K562 (cell line): Measurements from ENCODE around the gene PLEKHF1. TPM values are rescaled to one million over a fixed set of nuclear protein-coding genes. Genes with fewer than 3 reads are reported as not detected.

Source experiments
- AFF1 ChIP-seq, 2 experiments: fragments of 450-650 bp; IDR thresholded peaks; 2 replicates each; pipeline ENCODE4 v1.6.1; 2018; ENCODE audit warnings: mild to moderate bottlenecking in 2 of 2, low read depth in 1 of 2; ENCODE audit not compliant: partially characterized antibody in 2 of 2
- ATF6 ChIP-seq: sonication (generic); formaldehyde crosslinking; IDR thresholded peaks from 2 replicates; pipeline ENCODE4 v1.4.0; 2020; ENCODE audit warnings: mild to moderate bottlenecking, missing genetic modification reagents
- CHD7 ChIP-seq: fragments of 200-600 bp; sonication (generic); IDR thresholded peaks from one replicate; pipeline ENCODE4 v1.6.1; 2012; ENCODE audit warnings: mild to moderate bottlenecking, low read depth, low read length, inconsistent platforms
- NR0B1 ChIP-seq: fragments of 450-650 bp; IDR thresholded peaks from one replicate; pipeline ENCODE4 v1.6.1; 2018; ENCODE audit warnings: mild to moderate bottlenecking, moderate library complexity; ENCODE audit not compliant: partially characterized antibody
- SP1 ChIP-seq: sonication (generic); formaldehyde crosslinking; IDR thresholded peaks from 2 replicates; pipeline ENCODE4 v1.8.1; 2022; ENCODE audit warnings: mild to moderate bottlenecking, missing genetic modification reagents
- ZFP1 ChIP-seq: fragments of 450-650 bp; formaldehyde crosslinking; IDR thresholded peaks from 2 replicates; pipeline ENCODE4 v1.4.0; 2020; ENCODE audit warnings: mild to moderate bottlenecking, mixed read lengths
- polyA plus RNA-seq, 8 experiments: library from polyadenylated mRNA; depleted of rRNA in 4 of 8; stranded (reverse) in 5 of 8; unstranded in 3 of 8; fragments of >200 nt; fragmentation: Nextera tagmentation in 2 of 8; fragmentation: Illumina TruSeq in 1 of 8; extraction: Ambion mirVana in 2 of 8; extraction: Trizol in 1 of 8; gene quantifications; 2 replicates each; pipeline versions ENCODE4 v1.2.1 to v1.2.3, GENCODE V29; 2011 to 2014; ENCODE audit warnings: inconsistent platforms in 1 of 8, missing spikeins in 1 of 8
- total RNA-seq, 7 experiments: library from RNA; depleted of rRNA in 6 of 7; stranded (reverse); fragments of >200 nt in 6 of 7; fragmentation: Illumina TruSeq in 2 of 7; extraction: Trizol in 2 of 7; gene quantifications; 2 replicates each; pipeline versions ENCODE4 v1.2.1 to v1.2.3, GENCODE V29; 2011 to 2021; ENCODE audit warnings: low replicate concordance in 1 of 7

Gene PLEKHF1
- total and polyA plus RNA-seq, 9 of the 15 experiments (the other 6 are each of a cell fraction or from before 2014, with no cell fraction given): 0.07 to 13.4 (median 3.9) TPM; not detected in 1

GRCh38 chr19:29687897-29688728, 22.9 kb downstream of the PLEKHF1 start (continued):
- no peak for TF ChIP-seq CHD7
- no peak for TF ChIP-seq NR0B1
- TF ChIP-seq ZFP1: no peak
- peak in 1 of 2 experiments; percentile 56 for TF ChIP-seq AFF1 (IDR thresholded peaks at IDR 0.05; ENCODE audit: low read depth in 1 of 2, partially characterized antibody in 2 of 2)
- no peak for TF ChIP-seq ATF6
- TF ChIP-seq SP1 (CRISPR knock-in tag): no peak
